HG02852 (cell line): ENCODE results near the gene SNRNP25.
"Not testable (repeated sequence)": the region's sequence is repeated elsewhere in the genome, so short reads cannot be mapped to it uniquely, and the experiment has no call there.

Experiments
- ATAC-seq: cut with Tn5 transposase; IDR thresholded peaks from one replicate; pipeline ENCODE4 v1.9.1; 2021; ENCODE audit warnings: mild to moderate bottlenecking, moderate library complexity; ENCODE audit not compliant: unreplicated experiment

SNRNP25 gene

DNA sequence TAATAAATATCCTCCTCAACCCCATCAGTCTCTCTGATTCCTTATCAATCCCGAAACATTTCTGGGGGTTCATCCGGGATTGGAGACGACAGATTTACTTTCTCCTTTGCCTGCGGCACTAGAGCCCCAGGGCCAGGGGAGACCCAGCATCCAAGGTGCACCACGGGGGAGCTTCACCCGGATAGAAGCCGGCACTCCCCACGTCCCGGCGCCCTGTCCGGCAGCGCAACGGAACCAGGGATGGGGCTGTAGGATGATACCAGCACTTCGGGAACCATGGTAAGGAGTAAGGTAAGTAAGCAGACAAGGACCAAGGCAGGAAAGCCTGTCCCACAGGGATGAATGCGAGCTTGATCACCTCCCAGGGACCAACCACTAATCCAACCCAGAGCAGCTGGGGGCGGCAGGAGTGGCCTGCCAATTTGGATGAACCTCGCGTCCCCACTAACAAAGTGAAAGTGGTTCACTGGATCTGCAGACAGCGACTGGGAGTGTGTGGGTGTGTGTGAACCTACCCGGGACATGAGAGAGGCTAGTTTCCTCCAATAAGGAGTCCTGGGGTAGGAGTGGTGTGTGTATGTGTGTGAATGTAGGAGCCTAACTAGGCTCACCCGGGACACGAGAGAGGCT is 12.1 kb upstream of the SNRNP25 start:
- no peak for ATAC-seq

DNA sequence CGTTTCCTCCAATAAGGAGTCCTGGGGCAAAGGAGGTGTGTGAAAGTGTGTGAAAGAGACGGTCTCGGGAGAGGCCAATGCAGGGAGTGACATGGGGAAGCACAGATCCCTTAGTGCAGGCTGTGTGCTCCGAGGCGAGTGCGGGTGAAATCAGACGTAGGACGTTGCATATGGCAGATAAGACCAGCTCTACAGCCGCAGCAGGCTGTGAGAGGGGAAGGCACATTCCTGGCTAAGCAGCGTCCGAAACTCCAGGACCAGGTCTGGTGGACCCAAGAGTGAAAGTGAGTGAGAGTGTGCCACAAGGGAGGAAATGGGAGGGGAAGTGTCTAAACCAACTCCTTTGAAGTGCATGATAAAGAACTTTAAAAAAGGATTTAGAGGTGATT is 11.6 kb upstream of the SNRNP25 start:
- ATAC-seq: no peak

DNA sequence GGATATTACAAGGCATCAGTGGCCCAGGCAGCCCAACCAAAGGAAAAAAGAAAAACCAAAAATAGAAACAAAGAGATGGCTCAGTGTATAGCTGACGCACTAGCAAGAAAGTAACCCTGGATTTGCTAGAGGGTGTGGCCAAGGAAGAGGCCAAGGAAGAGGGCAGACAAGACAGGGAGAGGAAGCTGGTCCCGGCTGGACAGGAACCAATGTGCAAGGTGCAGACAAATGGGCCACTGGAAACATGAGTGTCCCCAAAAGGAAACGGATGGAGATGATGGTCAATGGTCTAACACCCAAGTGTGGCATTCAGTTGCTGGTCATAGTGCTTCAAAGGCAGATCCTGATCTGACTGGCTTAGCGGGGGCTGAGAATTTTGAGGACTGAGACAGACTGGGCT is 10.9 kb upstream of the SNRNP25 start:
- no peak for ATAC-seq

DNA sequence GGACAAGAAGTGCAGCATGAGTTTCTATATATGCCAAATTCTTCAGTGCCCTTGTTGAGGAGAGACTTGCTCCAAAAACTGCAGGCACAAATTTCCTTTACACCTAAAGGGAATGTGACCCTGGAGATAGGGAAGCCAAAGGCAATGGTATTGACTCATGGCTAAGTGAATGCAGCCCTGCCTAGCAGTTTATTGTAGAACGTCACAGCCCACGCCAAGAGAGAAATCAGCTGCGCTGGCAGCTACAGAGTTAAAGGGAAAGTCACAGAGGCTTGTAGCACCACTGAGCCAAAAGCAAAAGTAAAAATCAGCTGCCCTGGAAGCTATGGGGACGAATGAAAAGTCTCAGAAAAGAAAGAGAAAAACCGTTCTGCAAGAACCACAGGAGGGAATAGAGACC is 10.3 kb upstream of the SNRNP25 start:
- ATAC-seq: no peak

DNA sequence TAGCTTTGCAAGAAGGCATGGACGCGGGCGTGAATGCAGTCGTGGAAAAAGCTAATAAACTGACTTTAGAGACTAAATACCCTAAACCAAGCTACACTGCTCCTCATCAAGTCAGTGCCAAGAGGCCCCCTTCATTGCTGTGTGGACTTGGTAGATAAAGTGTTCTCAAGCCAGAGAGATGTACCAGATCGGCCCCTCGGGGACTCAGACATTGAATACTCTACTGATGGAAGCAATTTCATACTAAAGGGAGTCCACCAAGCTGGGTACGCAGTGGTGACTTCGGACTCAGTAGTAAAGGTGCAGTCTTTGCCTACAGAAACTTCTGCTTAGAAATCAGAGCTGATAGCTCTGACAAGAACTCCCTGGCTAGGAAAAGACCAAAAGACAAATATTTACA is 9.0 kb upstream of the SNRNP25 start:
- no peak for ATAC-seq

DNA sequence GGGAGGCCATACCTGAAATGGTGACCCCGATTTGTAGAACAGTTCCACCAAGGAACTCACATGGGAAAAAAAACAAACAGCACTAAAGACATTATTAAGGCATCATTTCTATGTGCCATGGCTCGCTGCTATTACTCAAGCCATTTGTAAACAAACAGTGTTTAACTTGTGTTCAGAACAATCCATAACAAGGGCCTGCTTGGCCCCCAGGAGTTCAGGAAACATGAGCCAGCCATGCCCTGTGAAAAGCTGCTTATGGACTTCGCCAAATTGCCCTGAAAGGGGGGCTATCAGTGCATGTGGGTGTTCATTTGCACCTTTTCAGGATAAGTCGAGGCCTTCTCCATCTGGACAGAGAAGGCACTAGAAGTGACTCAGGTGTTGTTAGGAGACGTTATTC is 8.2 kb upstream of the SNRNP25 start:
- ATAC-seq: no peak

DNA sequence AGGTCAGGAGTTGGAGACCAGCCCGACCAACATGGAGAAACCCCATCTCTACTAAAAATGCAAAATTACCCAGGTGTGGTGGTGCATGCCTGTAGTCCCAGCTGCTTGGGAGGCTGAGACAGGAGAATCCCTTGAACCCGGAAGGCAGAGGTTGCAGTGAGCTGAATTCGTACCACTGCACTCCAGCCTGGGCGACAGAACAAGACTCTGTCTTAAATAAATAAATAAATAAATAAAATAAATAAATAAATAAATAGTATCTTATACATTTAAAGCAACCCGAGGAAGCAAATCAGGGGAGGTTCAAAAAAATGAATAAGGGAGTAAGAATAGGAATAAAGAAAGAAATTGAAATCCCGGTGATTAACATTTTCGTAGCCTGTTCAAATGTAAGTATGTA is 7.1 kb upstream of the SNRNP25 start:
- ATAC-seq: not testable (repeated sequence)

DNA sequence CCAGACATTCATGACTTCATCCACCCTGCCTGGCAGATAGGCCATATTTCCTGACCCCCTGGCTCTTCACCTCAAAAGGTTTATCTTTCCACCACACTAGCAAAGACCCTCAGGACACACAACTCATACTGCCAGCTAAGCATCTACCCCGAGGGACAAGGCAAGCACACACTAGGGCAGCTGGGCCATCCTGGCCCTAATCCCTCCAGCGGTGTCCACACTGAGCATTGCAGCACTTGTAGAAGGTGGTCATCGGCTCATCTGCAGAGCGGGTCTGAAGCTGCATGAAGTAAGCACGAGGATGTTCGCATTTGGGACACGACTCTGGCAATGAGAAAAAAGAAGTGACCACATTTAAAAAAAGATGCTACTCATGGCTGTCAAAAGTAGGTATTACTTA is 6.4 kb upstream of the SNRNP25 start:
- ATAC-seq: no peak

DNA sequence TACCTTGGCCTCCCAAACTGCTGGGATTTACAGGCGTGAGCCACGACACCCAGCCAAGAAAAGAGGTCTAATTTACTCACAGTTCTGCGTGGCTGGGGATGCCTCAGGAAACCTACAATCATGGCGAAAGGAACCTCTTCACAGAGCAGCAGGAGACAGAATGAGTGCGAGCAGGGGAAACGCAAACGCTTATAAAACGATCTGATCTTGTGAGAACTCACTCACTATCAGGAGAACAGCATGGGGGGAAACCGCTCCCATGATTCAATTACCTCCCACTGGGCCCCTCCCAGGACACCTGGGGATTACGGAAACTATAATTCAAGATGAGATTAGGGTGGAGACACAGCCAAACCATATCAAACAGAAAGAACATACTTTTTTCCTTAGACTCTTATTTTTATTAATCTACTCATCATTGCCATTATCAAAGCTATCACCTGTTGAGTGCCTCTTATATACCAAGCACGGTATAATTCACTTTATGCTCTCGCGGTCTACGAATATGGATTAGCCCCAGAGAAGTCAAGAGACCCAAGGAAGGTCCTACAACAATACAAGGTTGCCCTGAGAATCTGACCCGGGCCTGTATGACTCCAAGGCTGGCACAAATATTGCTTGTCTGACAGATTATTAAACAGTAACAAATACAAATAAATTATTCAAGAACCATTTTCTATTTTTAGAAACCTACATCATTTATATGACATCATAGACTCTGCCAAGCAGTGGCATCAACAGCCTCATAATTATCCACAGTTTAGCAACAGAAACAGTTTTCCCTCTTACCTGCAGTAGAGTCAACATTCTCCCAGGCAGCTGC is 2.6 kb upstream of the SNRNP25 start:
- no peak for ATAC-seq

DNA sequence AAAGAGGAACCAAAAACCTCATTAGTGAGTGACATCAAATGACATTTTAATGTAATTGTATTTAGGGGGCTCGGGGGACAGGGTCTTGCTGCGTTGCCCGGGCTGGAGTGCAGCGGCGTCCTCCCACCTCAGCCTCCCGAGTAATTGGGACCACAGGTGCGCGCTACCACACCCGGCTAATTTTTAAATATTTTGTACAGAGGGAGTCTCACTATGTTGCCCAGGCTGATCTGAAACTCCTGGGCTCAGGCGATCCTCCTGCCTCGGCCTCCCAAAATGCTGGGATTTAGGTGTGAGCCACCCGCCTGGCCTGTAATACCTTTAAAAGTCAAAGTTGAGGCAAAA is 581 bp downstream of the SNRNP25 start:
- no peak for ATAC-seq

DNA sequence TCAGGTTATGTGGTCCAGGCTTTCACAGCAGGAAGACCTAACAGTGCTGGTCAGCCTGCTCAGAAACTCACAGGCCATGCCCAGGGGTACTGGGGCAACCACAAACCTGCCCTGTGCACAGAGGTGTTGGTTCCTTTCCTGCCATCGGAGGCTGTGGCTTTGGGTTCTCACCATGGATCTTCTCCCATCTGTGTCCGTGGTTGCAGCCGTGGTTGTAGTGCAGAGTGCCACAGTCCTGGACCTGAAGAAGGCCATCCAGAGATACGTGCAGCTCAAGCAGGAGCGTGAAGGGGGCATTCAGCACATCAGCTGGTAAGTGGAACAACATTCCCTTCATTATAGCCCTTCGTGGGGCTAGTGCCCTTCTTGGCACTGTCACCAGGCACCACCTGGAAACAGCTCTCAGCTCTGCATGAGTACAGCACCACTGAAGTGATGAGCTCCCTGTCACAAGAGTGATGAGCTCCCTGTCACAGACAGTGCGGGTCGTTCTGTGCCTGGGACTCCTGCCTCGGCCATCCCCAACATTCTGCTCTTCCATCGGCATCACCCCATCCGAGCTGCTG is 2.0 kb downstream of the SNRNP25 start:
- ATAC-seq: no peak

DNA sequence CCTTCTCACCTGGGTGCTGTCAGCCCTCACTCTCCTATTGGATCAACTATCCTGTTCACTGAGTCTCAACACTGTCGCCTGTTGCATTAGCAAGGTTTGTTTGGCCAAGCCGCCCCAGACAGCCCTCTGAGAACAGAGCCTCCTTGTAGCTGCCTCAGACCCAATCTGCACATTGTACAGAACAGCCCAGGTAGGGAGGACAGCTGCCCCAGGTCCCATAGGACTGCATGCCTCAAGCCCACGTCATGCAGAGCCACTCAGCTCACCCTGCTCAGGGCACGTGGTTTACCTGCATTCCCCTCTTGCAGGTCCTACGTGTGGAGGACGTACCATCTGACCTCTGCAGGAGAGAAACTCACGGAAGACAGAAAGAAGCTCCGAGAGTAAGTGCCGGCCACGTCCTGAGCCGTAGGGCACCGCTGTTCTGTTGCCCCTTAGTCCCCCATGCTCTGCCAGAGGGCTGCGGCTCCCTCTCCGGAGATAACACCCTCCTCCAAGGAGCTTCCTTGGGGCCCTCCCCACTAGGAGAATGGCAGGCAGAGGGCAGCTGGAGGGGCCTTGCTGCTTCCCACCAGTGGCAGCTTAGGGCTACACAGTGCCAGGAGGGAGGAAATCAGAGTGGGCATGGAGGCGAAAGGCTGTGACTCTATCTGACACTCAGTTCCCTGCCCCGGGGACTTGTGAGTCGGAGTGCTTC is 2.8 kb downstream of the SNRNP25 start:
- no peak for ATAC-seq

DNA sequence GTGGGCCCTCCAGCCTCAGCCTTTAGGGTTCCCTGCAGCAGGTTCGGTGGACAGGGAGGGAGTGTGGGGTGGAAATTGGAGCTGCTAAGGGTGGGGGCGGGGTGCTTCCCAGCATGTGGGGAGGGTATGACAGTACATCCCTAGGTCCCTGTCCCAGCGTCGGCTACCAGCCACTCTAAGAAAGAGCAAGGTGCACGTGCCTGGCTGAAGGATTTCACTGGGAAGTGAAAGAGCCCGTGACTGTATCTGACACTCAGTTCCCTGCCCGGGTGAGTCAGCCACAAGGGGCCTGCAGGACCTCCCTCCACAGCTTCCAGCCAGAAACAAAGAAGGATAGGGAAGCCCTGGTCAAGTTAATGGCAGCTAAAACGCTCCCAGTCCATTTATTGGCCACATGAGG is 4.1 kb downstream of the SNRNP25 start:
- ATAC-seq: no peak

DNA sequence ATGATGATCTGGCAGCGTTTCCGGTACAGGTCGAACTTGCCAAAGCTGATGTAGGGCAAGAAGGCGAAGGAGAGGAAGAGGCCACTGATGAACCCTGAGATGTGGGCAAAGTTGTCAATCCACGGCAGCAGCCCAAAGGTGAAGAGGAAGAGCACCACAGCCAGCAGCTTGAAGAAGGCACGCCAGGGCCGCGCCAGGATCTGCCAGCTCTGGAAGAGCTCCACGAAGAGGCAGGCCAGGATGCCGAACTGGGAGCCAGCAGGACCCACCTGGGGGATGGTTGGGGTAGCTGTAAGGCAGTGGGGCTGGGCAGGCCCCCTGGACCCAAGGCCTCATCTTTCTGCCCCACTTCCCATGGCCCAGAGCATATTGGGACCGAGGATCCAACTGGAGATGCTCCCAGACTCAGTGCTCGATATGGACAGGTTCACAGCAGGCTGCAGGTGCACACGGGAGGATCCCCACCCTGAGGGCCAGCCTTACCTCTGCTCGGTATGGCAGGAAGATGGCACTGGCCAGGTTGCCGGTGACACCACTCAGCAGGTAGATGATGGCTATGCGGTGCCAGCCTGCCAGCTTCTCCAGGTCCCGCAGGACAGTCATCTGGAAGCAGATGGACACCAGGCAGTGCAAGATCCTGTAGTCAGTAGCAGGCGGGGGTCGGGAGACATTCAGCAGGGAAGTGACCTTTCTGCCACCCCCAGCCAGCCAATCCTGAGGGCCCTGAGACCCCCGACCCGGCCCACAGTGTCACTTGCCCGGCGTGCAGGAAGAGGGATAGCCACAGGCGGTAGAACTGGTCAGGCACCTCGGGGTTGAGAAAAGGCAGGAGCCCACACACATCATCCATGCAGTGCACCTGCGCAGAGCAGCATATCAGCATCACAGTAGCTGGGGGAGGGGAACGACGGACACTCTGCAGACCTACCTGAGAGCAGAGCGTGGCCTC is 5.1 kb downstream of the SNRNP25 start:
- no peak for ATAC-seq

DNA sequence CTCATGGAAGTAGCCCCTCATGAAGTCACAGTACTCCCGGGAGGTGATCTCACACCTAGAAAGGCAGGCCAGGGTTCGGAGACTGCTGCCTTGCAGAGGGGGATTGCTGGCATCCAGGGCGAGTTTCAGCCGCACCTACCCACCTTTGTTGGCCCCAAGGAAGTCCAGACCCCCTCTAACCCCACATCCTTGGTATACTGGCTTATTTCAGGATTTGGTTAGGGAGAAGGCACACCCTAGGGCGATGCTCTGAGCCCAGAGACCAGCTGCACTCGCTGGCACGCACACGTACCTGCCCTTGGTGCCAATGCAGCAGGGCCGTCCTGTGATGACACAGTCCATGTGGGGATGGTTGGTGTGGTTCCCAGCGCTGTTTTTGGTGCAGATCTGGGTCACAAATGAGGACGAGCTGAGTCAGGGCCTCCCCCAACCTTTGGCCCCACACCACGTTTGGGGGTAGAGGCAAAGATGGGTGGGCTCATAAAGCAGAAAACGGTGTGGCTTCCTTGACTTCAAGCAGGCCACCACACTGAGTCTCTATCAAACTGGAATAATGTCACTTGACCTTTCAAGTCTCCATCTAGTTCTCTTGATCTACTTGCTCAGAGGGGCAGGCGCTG is 5.9 kb downstream of the SNRNP25 start:
- ATAC-seq: no peak

DNA sequence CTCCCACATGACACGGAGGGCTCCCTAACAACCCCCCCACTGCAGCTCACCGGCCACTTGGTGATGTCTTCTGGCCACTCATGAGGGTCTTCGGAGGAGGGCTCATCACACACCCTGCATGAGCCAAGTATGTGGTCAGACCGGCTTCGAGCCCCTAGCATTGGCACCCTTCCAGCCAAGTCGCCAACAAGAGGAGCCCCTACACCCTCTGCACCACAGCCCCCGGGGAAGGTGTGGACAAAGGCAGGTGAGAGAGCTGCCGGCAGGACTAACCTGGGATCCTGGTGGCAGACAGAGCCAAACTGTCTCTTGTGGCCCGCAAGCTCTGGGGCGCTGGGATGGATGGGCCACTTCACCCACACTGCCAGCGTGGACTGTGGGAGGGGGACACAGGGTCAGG is 6.5 kb downstream of the SNRNP25 start:
- ATAC-seq: no peak

DNA sequence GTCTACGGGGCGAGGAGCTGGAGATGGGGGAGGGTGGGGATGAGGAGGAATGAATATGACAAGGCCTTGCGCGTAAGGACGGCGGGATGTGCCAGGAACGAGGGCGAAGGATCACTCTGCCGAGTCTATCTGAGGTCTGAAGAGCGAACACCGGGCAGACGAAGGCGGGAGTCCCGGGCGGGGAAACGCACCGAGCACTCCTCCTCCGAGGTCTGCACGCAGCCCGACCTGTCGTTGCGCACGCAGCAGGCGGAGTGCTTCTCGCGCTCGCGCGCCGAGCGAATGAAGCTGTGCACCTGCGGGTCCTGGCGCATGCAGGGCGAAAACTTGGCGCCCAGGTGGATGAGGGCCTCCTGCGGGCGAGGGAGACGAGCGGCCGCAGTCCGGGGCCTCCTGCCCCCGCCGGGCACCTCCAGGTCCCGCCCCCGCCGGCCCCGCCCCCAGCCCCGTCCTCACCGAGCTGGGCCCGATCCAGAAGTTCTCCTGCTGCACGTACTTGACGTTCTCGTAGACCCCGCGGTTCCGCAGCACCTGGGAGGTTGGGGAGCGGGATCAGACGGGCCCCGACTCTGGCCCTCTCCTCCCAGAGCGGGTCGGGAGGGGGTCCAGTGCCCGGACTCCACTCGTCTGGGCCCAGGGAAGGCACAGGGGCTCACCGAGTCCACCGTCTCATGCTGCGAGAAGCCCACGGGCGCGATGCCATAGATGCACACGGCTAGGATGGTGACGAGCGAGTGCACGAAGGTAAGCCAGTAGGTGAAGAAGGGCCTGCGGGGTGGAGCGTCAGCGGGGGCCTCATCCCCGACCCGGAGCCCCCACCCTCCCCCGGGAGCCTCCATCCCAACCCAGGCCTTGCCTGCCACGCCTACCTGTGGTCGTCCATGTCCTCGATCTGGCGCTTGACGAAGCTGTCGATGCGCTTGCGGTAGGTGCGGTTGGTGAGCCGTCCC is 7.6 kb downstream of the SNRNP25 start:
- ATAC-seq: no peak

DNA sequence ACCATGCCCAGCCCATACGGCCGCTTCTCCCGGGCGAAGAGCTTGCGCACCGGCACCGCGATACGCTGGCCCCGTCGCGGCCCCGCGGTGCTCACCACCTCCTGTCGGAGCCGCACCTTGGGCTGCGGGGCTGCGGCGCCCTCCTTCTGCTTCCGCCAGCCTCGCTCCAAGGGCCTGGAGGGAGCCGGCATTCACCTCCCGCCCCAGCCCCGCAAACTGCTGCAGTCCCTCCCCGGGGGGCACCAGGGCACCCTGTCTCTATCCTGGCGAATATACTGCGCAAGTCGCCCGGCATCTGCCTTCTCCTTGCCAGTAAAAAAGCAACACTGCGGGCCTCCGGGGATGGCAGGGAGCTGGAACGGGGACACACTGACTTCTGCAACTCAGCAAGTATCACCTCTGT is 8.3 kb downstream of the SNRNP25 start:
- ATAC-seq: no peak

DNA sequence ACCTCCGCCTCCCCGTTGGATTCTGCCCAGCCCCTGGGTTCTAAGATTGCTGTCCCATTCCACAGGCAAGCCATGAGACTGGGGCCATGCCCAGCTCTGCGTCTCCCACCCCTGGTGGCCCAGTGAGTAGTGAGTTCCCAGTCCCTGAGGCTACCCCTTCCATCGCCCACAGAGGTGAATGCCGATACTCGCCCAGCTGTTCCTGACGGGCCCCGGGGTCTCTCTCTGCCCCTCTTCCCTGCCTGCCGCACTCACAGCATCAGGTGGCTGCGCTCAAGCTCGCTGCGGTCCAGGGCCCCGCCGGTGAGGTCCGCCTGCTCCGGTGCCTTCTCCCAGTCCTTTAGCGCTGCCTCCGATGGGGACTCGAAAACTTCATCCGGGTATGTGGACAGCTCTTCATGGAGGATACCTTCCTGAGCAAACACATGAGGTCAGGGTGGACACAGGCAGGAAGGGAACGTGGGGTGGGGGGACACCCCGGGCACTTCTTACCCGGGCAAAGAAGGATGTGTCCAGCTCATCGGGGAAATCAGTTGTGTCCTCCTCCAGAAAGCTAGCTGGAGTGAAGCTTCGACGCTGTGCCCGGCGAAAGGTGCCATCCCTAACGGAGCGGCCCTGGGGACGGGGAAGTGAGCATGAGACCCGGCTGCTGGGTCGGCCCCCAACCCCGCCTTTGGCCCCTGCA is 8.8 kb downstream of the SNRNP25 start:
- no peak for ATAC-seq
